Stomach (tissue), 4 donors: ENCODE measurements around the gene SVOP.

Experiments
- POLR2A ChIP-seq, 4 donors: fragments of 450-650 bp; IDR thresholded peaks; one replicate each; pipeline ENCODE4 v1.6.1; 2016; ENCODE audit warnings: antibody characterized with exemption in 4 of 4, control low read depth in 2 of 4, mild to moderate bottlenecking in 1 of 4, moderate library complexity in 1 of 4
- TF ChIP-seq, protein P1 (sequence below), 7 experiments: fragments of 450-650 bp in 4 of 7; fragments of 200-600 bp in 3 of 7; sonication (generic) in 3 of 7; IDR thresholded peaks; one replicate each; pipeline ENCODE4 v1.5.1; 2016 to 2019; ENCODE audit warnings: antibody characterized with exemption in 7 of 7, control low read depth in 2 of 7, mild to moderate bottlenecking in 1 of 7

DNA sequence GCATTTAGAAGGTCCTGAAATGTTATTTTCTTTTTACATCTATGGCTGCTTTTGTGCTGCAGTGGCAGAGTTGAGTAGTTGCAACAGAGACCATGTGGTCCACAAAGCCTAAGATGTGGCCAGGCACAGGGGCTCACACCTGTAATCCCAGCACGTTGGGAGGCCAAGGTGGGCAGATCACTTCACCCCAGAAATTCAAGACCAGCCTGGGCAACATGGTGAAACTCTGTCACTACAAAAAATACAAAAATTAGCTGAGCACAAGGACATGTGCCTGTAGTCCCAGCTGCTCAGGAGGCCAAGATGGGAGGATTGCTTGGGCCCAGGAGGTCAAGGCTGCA lies 45.0 kb upstream of the SVOP start:
- no peak for TF ChIP-seq POLR2A (IDR thresholded peaks at IDR 0.05)
- TF ChIP-seq, protein P1, sequence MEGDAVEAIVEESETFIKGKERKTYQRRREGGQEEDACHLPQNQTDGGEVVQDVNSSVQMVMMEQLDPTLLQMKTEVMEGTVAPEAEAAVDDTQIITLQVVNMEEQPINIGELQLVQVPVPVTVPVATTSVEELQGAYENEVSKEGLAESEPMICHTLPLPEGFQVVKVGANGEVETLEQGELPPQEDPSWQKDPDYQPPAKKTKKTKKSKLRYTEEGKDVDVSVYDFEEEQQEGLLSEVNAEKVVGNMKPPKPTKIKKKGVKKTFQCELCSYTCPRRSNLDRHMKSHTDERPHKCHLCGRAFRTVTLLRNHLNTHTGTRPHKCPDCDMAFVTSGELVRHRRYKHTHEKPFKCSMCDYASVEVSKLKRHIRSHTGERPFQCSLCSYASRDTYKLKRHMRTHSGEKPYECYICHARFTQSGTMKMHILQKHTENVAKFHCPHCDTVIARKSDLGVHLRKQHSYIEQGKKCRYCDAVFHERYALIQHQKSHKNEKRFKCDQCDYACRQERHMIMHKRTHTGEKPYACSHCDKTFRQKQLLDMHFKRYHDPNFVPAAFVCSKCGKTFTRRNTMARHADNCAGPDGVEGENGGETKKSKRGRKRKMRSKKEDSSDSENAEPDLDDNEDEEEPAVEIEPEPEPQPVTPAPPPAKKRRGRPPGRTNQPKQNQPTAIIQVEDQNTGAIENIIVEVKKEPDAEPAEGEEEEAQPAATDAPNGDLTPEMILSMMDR (IDR thresholded peaks at IDR 0.05), result no peak
